Activated naive CD4-positive, alpha-beta T cell treated with anti-CD3 and anti-CD28 coated beads, Interleukin-2, amount 50 U/mL, for 72 hours (primary cell): ENCODE results near the gene ANKRD62. TPM values are rescaled to one million over a fixed set of nuclear protein-coding genes. Genes with fewer than 3 reads are reported as not detected.
"Not testable (repeated sequence)": the region's sequence is repeated elsewhere in the genome, so short reads cannot be mapped to it uniquely, and the experiment has no call there.

Source experiments
- ATAC-seq, 2 donors: fragments of 150-1000 bp; cut with Tn5 transposase; 2 replicates each; pipeline ENCODE4 v1.10.0; 2021; ENCODE audit warnings: mild to moderate bottlenecking in 2 of 2, moderate library complexity in 2 of 2
- DNase-seq, 2 donors: peaks; one replicate each; pipeline ENCODE4 v3.0.0; 2021 to 2022; ENCODE audit warnings: low spot score in 2 of 2
- H3K27ac Mint-ChIP-seq, 2 donors: one replicate each; pipeline ENCODE4 v1.8.0; 2022; ENCODE audit warnings: mild to moderate bottlenecking in 2 of 2, mixed read lengths in 2 of 2
- H3K36me3 Mint-ChIP-seq, 2 donors: one replicate each; pipeline ENCODE4 v1.8.0; 2022; ENCODE audit warnings: mixed read lengths in 2 of 2
- H3K9me3 Mint-ChIP-seq, 2 donors: one replicate each; pipeline ENCODE4 v1.8.0; 2022; ENCODE audit warnings: mixed read lengths in 2 of 2
- total RNA-seq, 2 donors: library from RNA; stranded (reverse); gene quantifications; one replicate each; pipeline ENCODE4 v1.2.3, GENCODE V29; 2022

Gene ANKRD62
- total RNA-seq, 2 donors from 2014 or later, result not detected

DNA sequence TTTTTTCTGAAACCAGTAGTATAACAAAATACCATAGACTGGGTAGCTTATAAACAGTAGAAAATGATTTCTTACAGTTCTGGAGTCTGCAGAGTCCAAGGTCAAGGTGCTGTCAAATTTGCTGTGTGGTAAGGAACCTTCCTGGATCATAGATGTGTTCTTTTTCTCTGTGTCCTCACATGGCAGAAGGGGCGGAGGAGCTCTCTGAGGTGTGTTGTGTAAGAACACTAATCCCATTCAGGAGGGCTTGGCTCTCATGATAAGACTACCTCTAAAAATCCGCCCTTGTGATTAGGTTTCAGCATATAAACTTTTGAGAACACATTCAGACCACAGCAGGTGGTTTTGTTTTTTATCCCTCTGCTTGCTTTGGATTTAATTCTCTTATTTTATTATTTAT is 25.7 kb downstream of the ANKRD62 start:
- H3K36me3 Mint-ChIP-seq, result no peaks in the 10 kb centered on the region
- H3K27ac Mint-ChIP-seq, result no peak overlapping the region
- no peak for DNase-seq
- no peaks in the 10 kb centered on the region for H3K9me3 Mint-ChIP-seq
- no peak for ATAC-seq

DNA sequence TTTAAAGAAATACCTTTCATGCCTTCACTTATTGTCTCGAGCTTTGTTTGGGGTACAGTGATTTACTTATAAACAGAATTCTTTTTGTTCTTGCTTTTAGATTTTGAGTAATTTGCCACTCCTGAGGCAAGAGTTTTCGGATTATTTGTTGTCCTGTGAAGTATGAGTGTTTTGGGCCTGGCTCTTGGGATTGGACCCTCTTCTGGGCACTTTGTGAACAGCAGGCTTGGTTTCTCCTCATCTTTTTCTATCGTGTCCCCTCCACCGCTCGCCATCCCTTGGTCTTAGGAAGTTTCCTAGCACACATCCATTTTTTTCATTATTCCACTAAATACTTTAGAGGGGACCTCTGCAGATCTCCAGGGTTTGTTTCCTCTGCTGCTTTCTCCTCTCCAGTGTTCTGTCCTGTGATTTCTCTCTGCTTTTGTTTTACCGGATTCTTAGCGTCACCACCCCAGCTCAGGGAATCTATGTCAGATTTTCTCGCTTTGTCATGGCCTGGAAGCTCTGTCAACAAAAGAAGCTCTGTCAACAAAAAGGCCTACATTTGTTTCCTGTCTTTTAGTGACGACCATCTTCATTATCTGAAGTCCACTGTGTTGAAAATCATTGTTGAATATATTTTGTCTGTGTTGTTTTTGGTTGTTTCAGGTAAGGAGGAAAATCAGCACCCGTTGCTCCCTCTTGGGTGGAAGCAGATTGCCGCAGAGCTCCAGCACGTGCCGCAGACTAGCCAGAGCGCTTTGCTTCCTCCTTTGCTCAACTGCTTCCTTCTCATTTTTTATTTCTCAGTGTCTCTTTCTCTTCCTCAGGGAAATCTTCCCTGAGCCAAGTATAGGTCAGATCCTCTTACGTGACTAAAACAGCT is 27.8 kb downstream of the ANKRD62 start:
- no peaks in the 10 kb centered on the region for H3K9me3 Mint-ChIP-seq
- H3K36me3 Mint-ChIP-seq, result no peaks in the 10 kb centered on the region
- H3K27ac Mint-ChIP-seq, result no peak overlapping the region
- DNase-seq (no peak), ATAC-seq (no peak)

DNA sequence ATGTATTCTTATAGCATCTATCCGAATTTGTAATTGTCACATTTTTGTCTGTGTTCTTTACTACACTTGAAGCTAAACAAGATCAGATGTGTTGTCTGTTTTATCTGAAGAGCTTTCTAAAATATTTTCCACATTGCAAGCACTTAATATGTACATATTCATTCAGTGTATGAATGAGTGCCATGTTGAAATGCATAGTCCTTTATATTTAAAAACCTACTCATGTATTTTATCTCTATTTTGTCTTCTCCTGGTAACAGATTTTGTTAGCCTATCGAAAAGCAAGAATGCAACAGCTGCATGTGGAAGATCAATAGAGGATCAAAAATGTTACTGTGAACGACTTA is 28.4 kb downstream of the ANKRD62 start:
- H3K27ac Mint-ChIP-seq, H3K36me3 Mint-ChIP-seq, DNase-seq, ATAC-seq, H3K9me3 Mint-ChIP-seq: not testable (repeated sequence)

DNA sequence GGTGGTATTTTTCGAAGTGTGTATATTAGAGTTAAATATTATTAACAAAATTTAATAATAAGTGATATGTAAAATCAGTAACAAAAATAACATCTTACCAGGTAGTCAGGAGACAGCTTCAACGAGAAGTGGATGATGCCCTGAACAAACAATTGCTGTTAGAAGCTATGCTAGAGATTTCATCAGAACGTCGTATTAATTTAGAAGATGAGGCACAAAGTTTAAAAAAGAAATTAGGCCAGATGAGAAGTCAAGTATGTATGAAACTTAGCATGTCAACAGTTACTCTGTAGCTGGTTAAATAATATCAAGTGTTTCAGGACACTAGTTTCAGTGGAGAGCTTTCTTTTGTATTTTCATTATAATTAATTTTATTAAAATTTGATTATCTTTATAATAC is 34.0 kb downstream of the ANKRD62 start:
- H3K9me3 Mint-ChIP-seq, DNase-seq, ATAC-seq, H3K27ac Mint-ChIP-seq, H3K36me3 Mint-ChIP-seq: not testable (repeated sequence)

DNA sequence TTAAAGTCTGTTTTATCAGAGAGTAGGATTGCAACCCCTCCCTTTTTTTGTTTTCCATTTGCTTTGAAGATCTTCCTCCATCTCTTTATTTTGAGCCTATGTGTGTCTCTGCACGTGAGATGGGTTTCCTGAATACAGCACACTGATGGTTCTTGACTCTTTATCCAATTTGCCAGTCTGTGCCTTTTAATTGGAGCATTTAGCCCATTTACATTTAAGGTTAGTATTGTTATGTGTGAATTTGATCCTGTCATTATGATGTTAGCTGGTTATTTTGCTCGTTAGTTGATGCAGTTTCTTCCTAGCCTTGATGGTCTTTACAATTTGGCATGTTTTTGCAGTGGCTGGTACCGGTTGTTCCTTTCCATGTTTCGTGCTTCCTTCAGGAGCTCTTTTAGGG is 45.2 kb downstream of the ANKRD62 start:
- not testable (repeated sequence) for DNase-seq, H3K27ac Mint-ChIP-seq, H3K36me3 Mint-ChIP-seq

DNA sequence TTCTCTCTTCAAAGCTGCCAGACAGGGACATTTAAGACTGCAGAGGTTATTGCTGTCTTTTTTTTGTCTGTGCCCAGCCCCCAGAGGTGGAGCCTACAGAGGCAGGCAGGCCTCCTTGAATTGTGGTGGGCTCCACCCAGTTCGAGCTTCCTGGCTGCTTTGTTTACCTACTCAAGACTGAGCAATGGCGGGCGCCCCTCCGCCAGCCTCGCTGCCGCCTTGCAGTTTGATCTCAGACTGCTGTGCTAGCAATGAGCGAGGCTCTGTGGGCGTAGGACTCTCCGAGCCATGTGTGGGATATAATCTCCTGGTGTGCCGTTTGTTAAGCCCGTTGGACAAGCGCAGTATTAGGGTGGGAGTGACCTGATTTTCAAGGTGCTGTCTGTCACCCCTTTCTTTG is 47.2 kb downstream of the ANKRD62 start:
- not testable (repeated sequence) for H3K27ac Mint-ChIP-seq, H3K9me3 Mint-ChIP-seq, ATAC-seq, H3K36me3 Mint-ChIP-seq, DNase-seq

More for the DNA sequence above, 45.2 kb downstream of the ANKRD62 start:
- ATAC-seq, H3K9me3 Mint-ChIP-seq: not testable (repeated sequence)

DNA sequence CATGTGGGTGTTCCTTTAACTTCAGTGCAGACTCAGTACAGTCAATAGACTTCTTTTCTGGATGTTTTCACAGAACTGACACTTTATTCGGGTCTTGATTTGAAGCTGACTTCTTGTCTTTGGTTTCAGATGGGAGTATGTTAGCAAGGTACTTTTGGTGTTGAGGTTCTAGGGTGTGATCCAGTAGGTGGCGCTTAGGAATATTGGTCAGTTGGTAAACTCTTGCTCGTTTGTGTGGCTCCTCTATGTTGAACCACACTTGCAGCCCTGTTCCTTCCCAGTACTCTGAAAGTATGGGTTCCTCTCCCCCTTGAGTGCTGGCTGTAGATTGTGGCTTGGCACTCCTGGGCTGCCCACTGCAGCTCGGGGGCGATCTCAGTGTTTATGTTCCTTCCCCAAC is 48.1 kb downstream of the ANKRD62 start:
- H3K27ac Mint-ChIP-seq, H3K9me3 Mint-ChIP-seq, H3K36me3 Mint-ChIP-seq, ATAC-seq, DNase-seq: not testable (repeated sequence)

DNA sequence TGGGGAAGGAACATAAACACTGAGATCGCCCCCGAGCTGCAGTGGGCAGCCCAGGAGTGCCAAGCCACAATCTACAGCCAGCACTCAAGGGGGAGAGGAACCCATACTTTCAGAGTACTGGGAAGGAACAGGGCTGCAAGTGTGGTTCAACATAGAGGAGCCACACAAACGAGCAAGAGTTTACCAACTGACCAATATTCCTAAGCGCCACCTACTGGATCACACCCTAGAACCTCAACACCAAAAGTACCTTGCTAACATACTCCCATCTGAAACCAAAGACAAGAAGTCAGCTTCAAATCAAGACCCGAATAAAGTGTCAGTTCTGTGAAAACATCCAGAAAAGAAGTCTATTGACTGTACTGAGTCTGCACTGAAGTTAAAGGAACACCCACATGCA is 55.8 kb downstream of the ANKRD62 start:
- not testable (repeated sequence) for H3K27ac Mint-ChIP-seq, ATAC-seq, H3K9me3 Mint-ChIP-seq, H3K36me3 Mint-ChIP-seq, DNase-seq

DNA sequence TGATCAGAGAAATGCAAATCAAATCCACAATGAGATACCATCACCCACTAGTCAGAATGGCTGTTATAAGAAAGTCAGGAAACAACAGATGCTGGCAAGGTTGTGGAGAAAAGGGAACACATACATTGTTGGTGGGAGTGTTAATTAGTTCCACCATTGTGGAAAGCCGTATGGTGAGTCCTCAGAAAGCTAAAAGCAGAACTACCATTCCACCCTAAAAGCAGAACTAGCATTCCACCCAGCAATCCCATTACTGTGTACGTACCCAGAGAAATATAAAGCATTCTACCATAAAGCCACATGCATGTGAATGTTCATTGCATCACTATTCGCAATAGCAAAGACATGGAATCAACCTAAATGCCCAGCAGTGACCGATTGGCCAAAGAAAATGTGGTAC is 60.7 kb downstream of the ANKRD62 start:
- ATAC-seq (no peak), DNase-seq (no peak)
- Mint-ChIP-seq H3K36me3 (no peaks in the 10 kb centered on the region), H3K9me3 (no peaks in the 10 kb centered on the region), H3K27ac (no peak overlapping the region)

DNA sequence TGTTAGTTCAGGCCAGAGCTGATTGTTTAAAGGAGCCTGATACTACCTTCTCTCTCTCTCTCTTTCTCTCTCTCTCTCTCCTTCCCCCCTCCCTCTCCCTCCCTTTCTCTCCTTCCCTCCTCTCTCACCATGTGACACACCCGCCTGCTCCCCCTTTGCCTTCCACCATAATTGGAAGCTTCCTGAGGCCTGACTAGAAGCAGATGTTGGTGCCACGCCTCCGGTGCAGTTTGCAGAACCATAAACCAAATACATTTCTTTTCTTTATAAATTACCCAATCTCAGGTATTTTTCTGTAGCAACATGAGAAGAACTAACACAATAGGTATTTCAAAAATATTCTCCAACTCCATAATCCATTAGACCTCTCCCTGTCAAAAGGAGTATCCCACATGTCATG is 62.4 kb downstream of the ANKRD62 start:
- no peak for DNase-seq
- no peaks in the 10 kb centered on the region for H3K9me3 Mint-ChIP-seq
- ATAC-seq, result no peak
- H3K27ac Mint-ChIP-seq, result no peak overlapping the region
- H3K36me3 Mint-ChIP-seq, result no peaks in the 10 kb centered on the region

DNA sequence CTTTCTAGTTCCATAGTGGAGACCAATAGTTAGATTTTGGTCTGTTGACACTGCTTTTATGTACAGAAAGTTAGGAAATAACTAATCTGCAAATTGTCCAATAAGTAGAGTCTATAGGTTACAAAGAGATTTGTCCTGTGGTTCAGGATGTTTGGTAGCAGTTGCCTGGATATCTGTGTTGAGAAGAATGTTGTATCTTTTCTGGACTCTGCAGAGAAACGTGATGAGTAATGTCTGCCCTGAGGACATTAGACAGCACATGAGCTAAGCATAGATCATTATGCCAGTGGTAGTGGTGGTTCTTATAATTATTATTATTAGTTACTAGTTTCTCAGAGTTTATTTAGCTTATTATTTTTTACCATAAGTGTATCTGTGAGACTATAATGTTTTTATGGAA is 65.8 kb downstream of the ANKRD62 start:
- H3K36me3 Mint-ChIP-seq, result no peaks in the 10 kb centered on the region
- H3K27ac Mint-ChIP-seq, result no peak overlapping the region
- DNase-seq, result no peak
- no peak for ATAC-seq
- no peaks in the 10 kb centered on the region for H3K9me3 Mint-ChIP-seq

DNA sequence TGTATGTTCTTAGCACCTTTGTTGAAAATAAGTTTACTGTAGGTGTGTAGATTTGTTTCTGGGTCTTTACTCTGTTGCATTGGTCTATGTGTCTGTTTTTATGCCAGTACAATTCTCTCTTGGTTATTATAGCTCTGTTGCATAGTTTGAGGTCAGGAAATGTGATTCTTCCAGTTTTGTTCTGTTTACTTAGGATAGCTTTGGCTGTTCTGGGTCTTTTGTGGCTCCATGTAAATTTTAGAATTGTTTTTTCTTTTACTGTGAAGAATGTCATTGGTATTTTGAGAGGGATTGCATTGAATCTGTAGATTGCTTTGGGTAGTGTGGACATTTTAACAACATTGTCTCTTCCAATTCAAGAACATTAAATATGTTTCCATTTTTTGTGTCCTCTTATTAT is 69.1 kb downstream of the ANKRD62 start:
- H3K9me3 Mint-ChIP-seq, result peaks cover 0 to 12% of the 10 kb centered on the region in 2 donors
- H3K27ac Mint-ChIP-seq, result no peak overlapping the region
- no peak for DNase-seq
- no peaks in the 10 kb centered on the region for H3K36me3 Mint-ChIP-seq
- no peak for ATAC-seq

DNA sequence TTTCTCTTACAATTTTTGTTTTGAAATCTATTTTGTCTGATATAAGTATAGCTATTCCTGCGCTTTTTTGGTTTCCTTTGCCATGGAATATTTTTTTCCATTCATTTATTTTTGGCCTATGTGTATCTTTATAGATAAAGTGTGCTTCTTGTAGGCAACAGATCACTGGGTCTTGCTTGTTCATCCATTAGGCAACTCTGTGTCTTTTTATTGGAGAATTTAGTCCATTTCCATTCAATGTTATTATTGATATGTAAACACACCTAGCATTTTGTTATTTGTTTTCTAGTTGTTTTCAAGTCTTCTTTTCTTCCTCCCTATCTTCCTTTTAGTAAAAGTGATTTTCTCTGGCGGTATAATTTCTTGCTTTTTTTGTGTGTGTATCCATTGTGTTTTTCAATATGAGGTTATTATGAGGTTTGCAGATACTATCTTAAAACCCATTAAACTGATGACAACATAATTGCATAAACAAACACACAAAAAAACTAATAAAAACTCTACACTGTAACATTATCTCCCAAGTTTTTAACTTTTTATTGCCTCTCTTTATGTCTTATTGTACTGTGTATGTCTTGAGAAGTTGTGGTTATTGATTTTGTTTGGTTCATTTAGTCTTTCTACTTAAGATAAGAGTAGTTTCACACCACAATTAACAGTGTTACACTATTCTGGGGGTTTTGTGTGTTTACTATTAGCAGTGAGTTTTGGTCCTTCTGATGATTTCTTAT is 71.6 kb downstream of the ANKRD62 start:
- DNase-seq (no peak), ATAC-seq (no peak)
- no peak overlapping the region for H3K27ac Mint-ChIP-seq
- peaks cover 0 to 21% of the 10 kb centered on the region in 2 donors for H3K9me3 Mint-ChIP-seq
- no peaks in the 10 kb centered on the region for H3K36me3 Mint-ChIP-seq

Other genes with a start within 250 kb of the ANKRD62 start
- gene CHMP1B, start 242.4 kb upstream of the ANKRD62 start, total RNA-seq, result 10 to 100 TPM; 23.5 to 26.4 TPM
- 10 to 100 TPM; 38.1 to 67.2 TPM for gene MPPE1, start 185.5 kb upstream of the ANKRD62 start, total RNA-seq
- gene IMPA2, start 112.3 kb upstream of the ANKRD62 start, total RNA-seq, result 10 to 100 TPM; 21.9 to 36.5 TPM
- gene CIDEA, start 160.5 kb downstream of the ANKRD62 start, total RNA-seq, result not detected
- 10 to 100 TPM in 1 of 2 donors, 1 to 10 TPM in 1; 8.0 to 16.7 TPM for gene TUBB6, start 214.4 kb downstream of the ANKRD62 start, total RNA-seq